Stomach smooth muscle (tissue), 2 donors: ENCODE results near the gene SLC6A20.

Source experiments
- H3K27ac ChIP-seq: one replicate; pipeline ENCODE4 v1.7.0; 2013; ENCODE audit warnings: mild to moderate bottlenecking, low read length, inconsistent platforms
- H3K27me3 ChIP-seq, 2 donors: one replicate each; pipeline ENCODE4 v1.7.0; 2013; ENCODE audit warnings: low read length in 2 of 2; ENCODE audit not compliant: insufficient read depth in 2 of 2, control insufficient read depth in 1 of 2
- H3K36me3 ChIP-seq, 2 donors: one replicate each; pipeline ENCODE4 v1.7.0; 2013; ENCODE audit warnings: low read length in 2 of 2; ENCODE audit not compliant: control insufficient read depth in 2 of 2, insufficient read depth in 2 of 2
- H3K4me1 ChIP-seq: one replicate; pipeline ENCODE4 v1.7.0; 2013; ENCODE audit warnings: low read length; ENCODE audit not compliant: control insufficient read depth, insufficient read depth
- H3K4me3 ChIP-seq, 2 donors: one replicate each; pipeline ENCODE4 v1.7.0; 2013; ENCODE audit warnings: low read length in 2 of 2
- H3K9ac ChIP-seq, 2 donors: one replicate each; pipeline ENCODE4 v1.7.0; 2013; ENCODE audit warnings: low read length in 2 of 2, mild to moderate bottlenecking in 1 of 2
- H3K9me3 ChIP-seq, 2 donors: one replicate each; pipeline ENCODE4 v1.7.0; 2013; ENCODE audit warnings: low read length in 2 of 2; ENCODE audit not compliant: control insufficient read depth in 2 of 2
- donor health status: healthy.
- donor health status: Pancreatic carcinoma.

Gene SLC6A20

DNA sequence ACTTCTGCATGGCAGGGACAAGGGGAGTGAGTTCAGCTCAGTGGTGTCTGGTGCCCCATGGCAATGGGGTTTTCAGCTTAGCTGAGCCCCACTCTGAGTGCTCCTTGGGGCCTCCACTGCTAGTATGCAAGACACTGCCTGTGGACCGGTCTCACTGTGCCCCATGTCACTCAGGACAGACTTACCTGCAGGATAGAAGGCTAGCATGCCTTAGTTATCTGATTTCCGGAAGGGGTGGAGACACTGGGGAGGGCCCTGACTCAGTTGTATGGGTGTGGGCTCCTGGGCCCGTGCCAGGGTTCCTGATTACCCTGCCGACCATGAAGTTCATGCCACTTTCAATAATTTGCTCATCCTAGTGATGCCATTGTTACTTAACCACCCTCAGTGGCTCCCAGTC, 4.3 kb upstream of the SLC6A20 start:
- Histone ChIP-seq H3K4me1 (peaks cover 12% of the 10 kb centered on the region), H3K27me3 (peaks cover 24 to 25% of the 10 kb centered on the region in 2 donors), H3K4me3 (no peak overlapping the region), H3K9me3 (no peaks in the 10 kb centered on the region), H3K27ac (no peak overlapping the region), H3K9ac (no peak overlapping the region), H3K36me3 (no peaks in the 10 kb centered on the region)

GRCh38 chr3:45799586-45799985, 3.2 kb upstream of the SLC6A20 start:
- Histone ChIP-seq H3K36me3 (no peaks in the 10 kb centered on the region), H3K27ac (no peak overlapping the region), H3K4me3 (no peak overlapping the region), H3K4me1 (peaks cover 13% of the 10 kb centered on the region), H3K9me3 (no peaks in the 10 kb centered on the region), H3K27me3 (peaks cover 27 to 35% of the 10 kb centered on the region in 2 donors), H3K9ac (no peak overlapping the region)

DNA sequence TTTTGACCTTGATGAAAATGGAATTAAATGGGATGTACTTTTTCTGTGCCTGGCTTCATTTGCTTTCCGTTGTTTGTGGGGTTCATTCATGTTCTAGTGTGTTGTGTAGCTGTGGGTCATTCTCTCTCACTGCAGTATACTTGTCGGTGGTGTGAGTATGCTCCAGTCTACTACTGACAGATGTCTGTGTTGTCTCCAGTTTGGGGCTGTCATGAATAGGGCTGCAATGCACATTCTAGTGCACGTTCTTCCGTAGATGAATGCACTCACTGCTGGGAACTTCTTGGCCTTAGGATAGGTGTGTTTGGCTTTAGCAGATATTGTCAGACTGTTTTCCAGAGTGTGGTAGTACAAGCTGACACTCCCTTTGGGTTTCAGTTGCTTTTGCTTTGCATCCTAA, 1.7 kb upstream of the SLC6A20 start:
- H3K27ac ChIP-seq, result no peak overlapping the region
- no peaks in the 10 kb centered on the region for H3K36me3 ChIP-seq
- peaks cover 32 to 37% of the 10 kb centered on the region in 2 donors for H3K27me3 ChIP-seq
- no peak overlapping the region for H3K4me3 ChIP-seq
- H3K9ac ChIP-seq, result no peak overlapping the region
- peaks cover 13% of the 10 kb centered on the region for H3K4me1 ChIP-seq
- H3K9me3 ChIP-seq, result no peaks in the 10 kb centered on the region

GRCh38 chr3:45796902-45797637, 734 bp upstream of the SLC6A20 start:
- Histone ChIP-seq H3K4me1 (peaks cover 13% of the 10 kb centered on the region), H3K9ac (no peak overlapping the region), H3K9me3 (no peaks in the 10 kb centered on the region), H3K27ac (no peak overlapping the region), H3K27me3 (peaks cover 32 to 37% of the 10 kb centered on the region in 2 donors), H3K36me3 (no peaks in the 10 kb centered on the region), H3K4me3 (peak overlapping the region; percentile 59 to 73)

GRCh38 chr3:45795509-45795881, 841 bp downstream of the SLC6A20 start:
- Histone ChIP-seq H3K9me3 (no peaks in the 10 kb centered on the region), H3K4me1 (peaks cover 13% of the 10 kb centered on the region), H3K9ac (no peak overlapping the region), H3K36me3 (no peaks in the 10 kb centered on the region), H3K4me3 (peak overlapping the region in 1 of 2 donors; percentile 59), H3K27me3 (peaks cover 32 to 33% of the 10 kb centered on the region in 2 donors), H3K27ac (no peak overlapping the region)

DNA sequence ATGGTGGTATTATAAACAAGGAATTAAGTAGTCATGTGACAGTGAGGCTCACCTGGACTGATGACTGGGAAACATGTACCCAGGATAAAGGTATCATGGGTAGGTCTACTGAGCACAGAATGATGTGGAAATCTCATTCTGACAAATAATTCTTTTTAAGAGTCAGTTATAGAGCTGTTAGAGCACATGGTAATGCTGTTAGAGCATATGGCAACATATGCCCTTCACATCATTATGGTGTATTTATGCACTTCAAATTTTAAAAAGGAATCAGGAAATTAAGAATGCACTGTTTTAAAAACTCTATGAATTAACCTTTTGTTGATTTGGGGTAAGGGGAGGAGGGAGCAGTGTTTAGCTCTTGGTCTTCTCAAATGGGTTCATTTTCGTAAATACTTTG, 1.7 kb downstream of the SLC6A20 start:
- H3K27me3 ChIP-seq, result peaks cover 30 to 31% of the 10 kb centered on the region in 2 donors
- peaks cover 0 to 8% of the 10 kb centered on the region in 2 donors for H3K9me3 ChIP-seq

GRCh38 chr3:45794177-45794560, 2.2 kb downstream of the SLC6A20 start:
- no peak overlapping the region for H3K27ac ChIP-seq
- peaks cover 27 to 30% of the 10 kb centered on the region in 2 donors for H3K27me3 ChIP-seq
- no peak overlapping the region for H3K9ac ChIP-seq
- no peak overlapping the region for H3K4me3 ChIP-seq
- peaks cover 0 to 9% of the 10 kb centered on the region in 2 donors for H3K9me3 ChIP-seq
- H3K4me1 ChIP-seq, result peaks cover 13% of the 10 kb centered on the region
- H3K36me3 ChIP-seq, result no peaks in the 10 kb centered on the region

More for the DNA sequence above, 1.7 kb downstream of the SLC6A20 start:
- Histone ChIP-seq H3K9ac (no peak overlapping the region), H3K36me3 (no peaks in the 10 kb centered on the region), H3K27ac (no peak overlapping the region), H3K4me3 (no peak overlapping the region), H3K4me1 (peaks cover 13% of the 10 kb centered on the region)

- H3K9ac ChIP-seq, result no peak overlapping the region
- H3K27ac ChIP-seq, result no peak overlapping the region
- peaks cover 13% of the 10 kb centered on the region for H3K4me1 ChIP-seq
- no peaks in the 10 kb centered on the region for H3K36me3 ChIP-seq
- peaks cover 27 to 30% of the 10 kb centered on the region in 2 donors for H3K27me3 ChIP-seq
- H3K9me3 ChIP-seq, result peaks cover 0 to 9% of the 10 kb centered on the region in 2 donors
- H3K4me3 ChIP-seq, result no peak overlapping the region
Observed at GRCh38 chr3:45793482-45794176, 2.7 kb downstream of the SLC6A20 start.

GRCh38 chr3:45792516-45793172, 3.7 kb downstream of the SLC6A20 start:
- no peak overlapping the region for H3K27ac ChIP-seq
- H3K4me3 ChIP-seq, result no peak overlapping the region
- H3K27me3 ChIP-seq, result peaks cover 23 to 30% of the 10 kb centered on the region in 2 donors
- peaks cover 0 to 9% of the 10 kb centered on the region in 2 donors for H3K9me3 ChIP-seq
- H3K36me3 ChIP-seq, result no peaks in the 10 kb centered on the region
- peaks cover 13% of the 10 kb centered on the region for H3K4me1 ChIP-seq
- no peak overlapping the region for H3K9ac ChIP-seq

DNA sequence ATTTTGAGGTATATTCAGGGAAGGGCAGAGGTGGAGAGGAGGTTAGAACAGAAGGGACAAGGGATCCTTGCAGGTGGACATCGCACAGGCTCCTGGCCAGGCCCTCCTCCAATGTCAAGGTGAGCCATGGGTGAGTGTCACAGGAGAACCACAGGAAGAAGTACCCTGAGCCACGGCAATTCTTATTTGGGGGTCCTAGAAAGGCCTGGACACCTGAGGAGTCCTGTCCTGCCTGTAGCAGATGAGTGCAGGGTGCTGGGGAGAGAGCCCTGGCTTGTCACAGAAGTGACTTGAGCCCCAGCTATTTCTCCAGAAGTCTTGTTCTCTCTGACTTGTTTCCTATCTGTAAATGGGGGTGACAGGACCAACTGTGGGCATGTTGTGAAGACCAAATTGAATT, 4.3 kb downstream of the SLC6A20 start:
- Histone ChIP-seq H3K4me1 (peaks cover 13% of the 10 kb centered on the region), H3K27me3 (peaks cover 20 to 26% of the 10 kb centered on the region in 2 donors)

More for the DNA sequence above, 4.3 kb downstream of the SLC6A20 start:
- Histone ChIP-seq H3K9ac (no peak overlapping the region), H3K4me3 (no peak overlapping the region), H3K36me3 (no peaks in the 10 kb centered on the region), H3K9me3 (peaks cover 0 to 9% of the 10 kb centered on the region in 2 donors), H3K27ac (no peak overlapping the region)
